Endothelial cell of umbilical vein (primary cell): Measurements from ENCODE around the gene ZBTB8A. TPM values are rescaled to one million over a fixed set of nuclear protein-coding genes. Genes with fewer than 3 reads are reported as not detected.
A peak's percentile ranks its signal among the peaks of the same experiment; 100 is the strongest.

ENCODE experiments used
- Bru-seq: library from RNA; stranded (reverse); fragments of 400-500 nt; gene quantifications from one replicate; lab custom pipeline; 2021; lab: Mats Ljungman, UMichigan
- BruChase-seq, 2 experiments: library from RNA; stranded (reverse); fragments of 400-500 nt; gene quantifications; one replicate each; lab custom pipeline; 2021; lab: Mats Ljungman, UMichigan
- BruUV-seq: library from RNA; stranded (reverse); fragments of 400-500 nt; replicated peaks from 2 replicates; lab custom pipeline; 2021; lab: Mats Ljungman, UMichigan
- CTCF ChIA-PET: fragments of 300-600, 350-600 bp; sonication (Branson Sonifier 250); formaldehyde crosslinking; loops from one replicate; lab custom pipeline; 2021; ENCODE audit warnings: antibody characterized with exemption, inconsistent platforms; lab: Charles Lee
- POLR2A ChIA-PET: fragments of 300-600, 350-600 bp; sonication (Branson Sonifier 250); formaldehyde crosslinking; loops from one replicate; lab custom pipeline; 2021; ENCODE audit warnings: antibody characterized with exemption, inconsistent platforms; lab: Charles Lee
- DNase-seq: peaks from one replicate; pipeline ENCODE4 v3.0.0-alpha.2; 2011; ENCODE audit warnings: low read depth, low spot score
- FAIRE-seq: peaks from 2 replicates; lab custom pipeline; 2011; peaks lifted over from hg19 to GRCh38; lab: Jason Lieb, UNC
- H2AFZ ChIP-seq: 2 replicates; pipeline ENCODE4 v1.6.0; 2012; ENCODE audit warnings: low read depth, low read length, control low read depth, inconsistent platforms
- H3K27ac ChIP-seq: 2 replicates; pipeline ENCODE4 v1.5.1; 2011; ENCODE audit warnings: low read depth, mild to moderate bottlenecking, control low read depth, low read length, moderate library complexity; ENCODE audit not compliant: insufficient read depth
- H3K27me3 ChIP-seq, 2 experiments: 2 replicates each; pipeline versions ENCODE4 v1.6.0 to v1.6.1; 2011; ENCODE audit warnings: low read length in 2 of 2, mixed read lengths in 1 of 2; ENCODE audit not compliant: control insufficient read depth in 2 of 2, insufficient read depth in 2 of 2
- H3K36me3 ChIP-seq, 2 experiments: 2 replicates in 1 of 2; 3 replicates in 1 of 2; pipeline ENCODE4 v1.5.1; 2011; ENCODE audit warnings: low read length in 2 of 2, mild to moderate bottlenecking in 1 of 2, moderate library complexity in 1 of 2; ENCODE audit not compliant: control insufficient read depth in 2 of 2, insufficient read depth in 2 of 2; ENCODE audit errors: extremely low read depth in 1 of 2
- H3K4me1 ChIP-seq: 3 replicates; pipeline ENCODE4 v1.5.1; 2011; ENCODE audit warnings: mild to moderate bottlenecking, low read length; ENCODE audit not compliant: control insufficient read depth, insufficient read depth; ENCODE audit errors: extremely low read depth
- H3K4me2 ChIP-seq: 2 replicates; pipeline ENCODE4 v1.6.1; 2011; ENCODE audit warnings: low read length, control low read depth, mixed read lengths; ENCODE audit not compliant: insufficient read depth
- H3K4me3 ChIP-seq, 3 experiments: fragments of 200-600 bp in 1 of 3; sonication (generic), shearing (Covaris generic) in 1 of 3; replicated peaks in 1 of 3; 2 replicates each; pipeline ENCODE4 v1.5.1; 2011 to 2016; ENCODE audit warnings: control low read depth in 3 of 3, low read length in 3 of 3, mild to moderate bottlenecking in 2 of 3, inconsistent platforms in 1 of 3, low read depth in 1 of 3, moderate library complexity in 1 of 3; ENCODE audit not compliant: insufficient read depth in 1 of 3
- H3K79me2 ChIP-seq: 2 replicates; pipeline ENCODE4 v1.6.0; 2012; ENCODE audit warnings: low read length, inconsistent platforms; ENCODE audit not compliant: control insufficient read depth, insufficient read depth
- H3K9ac ChIP-seq: replicated peaks from 2 replicates; pipeline ENCODE3; 2011; ENCODE audit warnings: low read length, control low read depth; ENCODE audit not compliant: insufficient read depth; ENCODE audit errors: extremely low read depth
- H3K9me1 ChIP-seq: replicated peaks from 3 replicates; pipeline ENCODE4 v1.6.0; 2011; ENCODE audit warnings: mild to moderate bottlenecking, low read length; ENCODE audit not compliant: control insufficient read depth, insufficient read depth; ENCODE audit errors: extremely low read depth
- H3K9me3 ChIP-seq: replicated peaks from 2 replicates; pipeline ENCODE4 v1.5.1; 2012; ENCODE audit warnings: low read length, inconsistent platforms; ENCODE audit not compliant: control insufficient read depth, insufficient read depth
- H4K20me1 ChIP-seq: replicated peaks from 2 replicates; pipeline ENCODE3; 2011; ENCODE audit warnings: mild to moderate bottlenecking, low read length; ENCODE audit not compliant: control insufficient read depth, insufficient read depth; ENCODE audit errors: extremely low read depth
- EZH2 ChIP-seq: IDR thresholded peaks from 2 replicates; pipeline ENCODE4 v1.6.1; 2012; ENCODE audit warnings: borderline replicate concordance, low read depth, mild to moderate bottlenecking, moderate library complexity, low read length, inconsistent platforms; ENCODE audit not compliant: severe bottlenecking
- FOS ChIP-seq: IDR thresholded peaks from 2 replicates; pipeline ENCODE4 v1.6.1; 2011; ENCODE audit warnings: mild to moderate bottlenecking, low read length, moderate library complexity, borderline replicate concordance; ENCODE audit not compliant: insufficient read depth
- GATA2 ChIP-seq: IDR thresholded peaks from 2 replicates; pipeline ENCODE4 v1.7.0; 2011; ENCODE audit warnings: low read depth, mild to moderate bottlenecking, moderate library complexity, mixed read lengths, low read length; ENCODE audit not compliant: insufficient read length, insufficient read depth
- JUN ChIP-seq: IDR thresholded peaks from 2 replicates; pipeline ENCODE4 v1.6.1; 2011; ENCODE audit warnings: borderline replicate concordance, low read depth; ENCODE audit not compliant: insufficient read length, insufficient read depth
- MYC ChIP-seq: IDR thresholded peaks from one replicate; pipeline ENCODE4 v1.6.1; 2011; ENCODE audit warnings: mild to moderate bottlenecking, low read depth, low read length
- POLR2A ChIP-seq: IDR thresholded peaks from 2 replicates; pipeline ENCODE4 v1.6.1; 2012; ENCODE audit warnings: low read depth, mild to moderate bottlenecking, control low read depth, low read length
- POLR2AphosphoS5 ChIP-seq: IDR thresholded peaks from 2 replicates; pipeline ENCODE4 v1.6.1; 2012; ENCODE audit warnings: low read depth, mild to moderate bottlenecking, control low read depth, low read length, moderate library complexity; ENCODE audit not compliant: insufficient read depth
- dilution Hi-C: fragments of 300-500 bp; cut with MboI; formaldehyde crosslinking; loops from one replicate; pipeline ENCODE4 v1.15.0; 2019; ENCODE audit warnings: low sequenced_read_pairs; ENCODE audit not compliant: extremely low pct_ligation_motif_present
- intact Hi-C: fragments of 100-400 bp; cut with micrococcal nuclease; formaldehyde crosslinking; loops from one replicate; pipeline ENCODE4 v1.10.0; 2022
- long read RNA-seq: library from polyadenylated mRNA; stranded (forward); transcript quantifications from one replicate; pipeline ENCODE4 v2.0.0, GENCODE V29; 2021
- polyA minus RNA-seq, 3 experiments: library from RNA; depleted of rRNA, polyadenylated mRNA; stranded (reverse); fragments of >200 nt; gene quantifications; 1 replicate in 1 of 3; 2 replicates in 2 of 3; pipeline ENCODE4 v1.2.3, GENCODE V29; 2011
- polyA plus RNA-seq, 4 experiments: library from polyadenylated mRNA; depleted of rRNA in 3 of 4; stranded (reverse) in 3 of 4; unstranded in 1 of 4; fragments of >200 nt; gene quantifications; 2 replicates each; pipeline versions ENCODE4 v1.2.1 to v1.2.3, GENCODE V29; 2011 to 2012; ENCODE audit warnings: missing spikeins in 1 of 4
- total RNA-seq: library from RNA; stranded (reverse); gene quantifications from 2 replicates; pipeline ENCODE4 v1.2.3, GENCODE V29; 2021
- TF ChIP-seq, protein P1 (sequence below): IDR thresholded peaks from 2 replicates; pipeline ENCODE4 v1.6.1; 2011; ENCODE audit not compliant: insufficient read depth, insufficient read length
- TF ChIP-seq, protein P2 (sequence below), 2 donors: IDR thresholded peaks; 1 replicate in 1 of 2; 2 replicates in 1 of 2; pipeline ENCODE4 v1.5.1; 2011; ENCODE audit warnings: low read length in 2 of 2, mild to moderate bottlenecking in 2 of 2, moderate library complexity in 2 of 2, control low read depth in 1 of 2, inconsistent platforms in 1 of 2, low read depth in 1 of 2; ENCODE audit not compliant: insufficient read depth in 1 of 2; ENCODE audit errors: extremely low read depth in 1 of 2

Gene ZBTB8A
- total RNA-seq: 9.1 and 9.6 TPM in 2 replicates
- polyA plus RNA-seq: 2.9 and 3.1 TPM in 2 replicates
- 3.6 and 3.9 TPM in 2 replicates for polyA plus RNA-seq (2011; cell fraction: cytosol; rRNA removed)
- polyA plus RNA-seq (2011; cell fraction: nucleus; rRNA removed): 5.5 and 7.6 TPM in 2 replicates
- polyA plus RNA-seq (2012): 5.3 and 5.5 TPM in 2 replicates
- 8.7 and 10.6 TPM in 2 replicates for polyA minus RNA-seq
- polyA minus RNA-seq (2011; cell fraction: cytosol; rRNA and poly(A)+ RNA removed): 8.8 TPM
- polyA minus RNA-seq (2011; cell fraction: nucleus; rRNA and poly(A)+ RNA removed): 7.8 and 8.6 TPM in 2 replicates
- Bru-seq, nascent RNA: percentile 73 among the genes with signal in this experiment
- percentile 81 among the genes with signal in this experiment for BruChase-seq, experiment 1, labeled RNA remaining after a 6-hour chase
- percentile 92 among the genes with signal in this experiment for BruChase-seq, experiment 2, labeled RNA remaining after a 2-hour chase
- long read RNA-seq, full-length matches to known transcripts: 3 of 8 reads
- long read RNA-seq, partial matches to known transcripts: 0 of 8 reads
- long read RNA-seq, other reads (novel, unspliced or antisense): 5 of 8 reads

DNA sequence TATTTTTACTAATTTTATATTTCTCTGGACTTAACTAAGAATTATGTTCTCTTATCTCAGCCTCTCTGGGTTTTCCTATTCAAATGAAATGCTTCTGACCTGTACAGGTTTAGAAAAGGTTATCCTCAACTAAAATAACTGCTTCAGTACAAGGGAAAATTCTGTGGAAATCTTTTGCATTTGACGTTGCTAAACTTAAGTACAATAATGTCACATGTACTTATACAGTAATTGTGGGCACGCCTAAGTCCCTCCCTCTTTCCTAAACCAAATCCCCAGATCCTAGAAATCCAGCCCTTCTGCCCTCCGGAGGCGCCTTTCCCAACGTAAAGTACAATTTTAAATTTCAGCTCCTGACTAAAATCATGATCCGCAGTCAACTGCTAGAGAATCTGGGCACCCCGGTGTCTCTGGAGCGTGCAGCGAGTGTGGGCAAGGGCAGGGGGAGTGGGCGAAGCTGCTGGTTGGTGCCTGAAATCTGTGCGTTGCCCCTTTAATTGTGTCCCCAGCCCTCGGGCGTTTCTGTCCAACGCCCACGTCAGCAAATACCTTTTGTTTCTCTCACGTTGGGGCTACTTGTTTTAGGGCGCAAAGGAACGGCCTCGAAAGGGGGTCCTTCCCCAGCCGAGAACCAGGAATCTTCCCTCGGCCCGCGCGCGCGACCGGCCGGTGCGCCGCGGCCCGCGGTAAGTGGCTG lies at the start of gene ZBTB8A:
ZBTB8A (plus strand) TSS at position 541 of the 697 bp plus-strand sequence. CDS start 53,505 bp downstream, outside the sequence.
- ChIA-PET CTCF (interaction anchor here (3.6 kb wide), 1 partner anchor 18 kb away, joined by 35 read pairs; no protein-coding TSS in a partner anchor), POLR2A (interaction anchor here (0.6 to 1.4 kb wide), 2 partner anchors 18 to 203 kb away, joined by 3 to 9 read pairs; partner anchors contain the start of gene MARCKSL1)
- H3K79me2 ChIP-seq: peaks cover 2% of the 10 kb centered on the region
- dilution Hi-C loops: no loop called here
- no TSS peak for BruUV-seq
- H3K36me3 ChIP-seq: no peaks in the 10 kb centered on the region
- no peaks in the 10 kb centered on the region for H3K27me3 ChIP-seq
- H3K4me2 ChIP-seq: peak within 1 kb of the TSS; percentile 96
- DNase-seq (peak; percentile 79), FAIRE-seq (peak; percentile 55)
- H3K4me3 ChIP-seq: peak within 1 kb of the TSS; percentile 65 to 85 (median 79)
- H3K4me1 ChIP-seq: peaks cover 11% of the 10 kb centered on the region
- H4K20me1 ChIP-seq: no peaks in the 10 kb centered on the region
- peak within 1 kb of the TSS; percentile 80 for H3K9ac ChIP-seq
- H3K9me1 ChIP-seq: no peaks in the 10 kb centered on the region
- no peaks in the 10 kb centered on the region for H3K9me3 ChIP-seq
- intact Hi-C loops: loop anchor here (2.0 kb wide), 1 partner anchor 112 kb away; the partner anchor contains the start of genes RBBP4 and ZBTB8OS
- H3K27ac ChIP-seq: peak within 1 kb of the TSS; percentile 62
- TF ChIP-seq GATA2 (no peak), EZH2 (no peak), JUN (no peak), FOS (no peak), POLR2A (no peak), POLR2AphosphoS5 (no peak), MYC (no peak)
- TF ChIP-seq, protein P1, sequence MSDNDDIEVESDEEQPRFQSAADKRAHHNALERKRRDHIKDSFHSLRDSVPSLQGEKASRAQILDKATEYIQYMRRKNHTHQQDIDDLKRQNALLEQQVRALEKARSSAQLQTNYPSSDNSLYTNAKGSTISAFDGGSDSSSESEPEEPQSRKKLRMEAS: no peak
- TF ChIP-seq, protein P2, sequence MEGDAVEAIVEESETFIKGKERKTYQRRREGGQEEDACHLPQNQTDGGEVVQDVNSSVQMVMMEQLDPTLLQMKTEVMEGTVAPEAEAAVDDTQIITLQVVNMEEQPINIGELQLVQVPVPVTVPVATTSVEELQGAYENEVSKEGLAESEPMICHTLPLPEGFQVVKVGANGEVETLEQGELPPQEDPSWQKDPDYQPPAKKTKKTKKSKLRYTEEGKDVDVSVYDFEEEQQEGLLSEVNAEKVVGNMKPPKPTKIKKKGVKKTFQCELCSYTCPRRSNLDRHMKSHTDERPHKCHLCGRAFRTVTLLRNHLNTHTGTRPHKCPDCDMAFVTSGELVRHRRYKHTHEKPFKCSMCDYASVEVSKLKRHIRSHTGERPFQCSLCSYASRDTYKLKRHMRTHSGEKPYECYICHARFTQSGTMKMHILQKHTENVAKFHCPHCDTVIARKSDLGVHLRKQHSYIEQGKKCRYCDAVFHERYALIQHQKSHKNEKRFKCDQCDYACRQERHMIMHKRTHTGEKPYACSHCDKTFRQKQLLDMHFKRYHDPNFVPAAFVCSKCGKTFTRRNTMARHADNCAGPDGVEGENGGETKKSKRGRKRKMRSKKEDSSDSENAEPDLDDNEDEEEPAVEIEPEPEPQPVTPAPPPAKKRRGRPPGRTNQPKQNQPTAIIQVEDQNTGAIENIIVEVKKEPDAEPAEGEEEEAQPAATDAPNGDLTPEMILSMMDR (IDR thresholded peaks at IDR 0.05; ENCODE audit: extremely low read depth in 1 of 2, insufficient read depth in 1 of 2, low read depth in 1 of 2, low read length in 2 of 2): no peak
- H2AFZ ChIP-seq: peak within 1 kb of the TSS; percentile 96
